GM19193 (cell line): ENCODE data around the gene WLS.

ENCODE experiments used
- POLR2A ChIP-seq: IDR thresholded peaks from 4 replicates; pipeline ENCODE4 v1.6.1; 2011; ENCODE audit not compliant: insufficient read depth, insufficient read length; ENCODE audit errors: extremely low read depth

The WLS gene

DNA sequence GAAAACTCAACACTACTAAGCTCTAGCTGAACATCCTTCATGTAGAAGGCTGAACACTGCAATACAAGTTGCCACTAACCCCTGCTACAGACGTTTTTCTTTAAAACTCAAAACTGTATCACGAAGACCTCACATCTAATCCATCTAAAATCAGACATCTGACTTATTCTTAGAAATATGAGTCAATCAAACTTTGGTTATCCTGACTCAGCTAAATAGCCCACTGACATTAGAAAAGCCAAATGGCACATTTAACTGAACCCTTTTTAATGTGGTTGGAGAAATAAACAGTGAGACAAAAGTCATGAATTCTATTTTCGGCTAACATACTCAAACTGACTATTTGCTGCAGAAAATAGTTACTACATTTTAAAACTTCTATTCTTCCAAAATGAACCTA is 35.6 kb downstream of the WLS start:
- no peak for TF ChIP-seq POLR2A

DNA sequence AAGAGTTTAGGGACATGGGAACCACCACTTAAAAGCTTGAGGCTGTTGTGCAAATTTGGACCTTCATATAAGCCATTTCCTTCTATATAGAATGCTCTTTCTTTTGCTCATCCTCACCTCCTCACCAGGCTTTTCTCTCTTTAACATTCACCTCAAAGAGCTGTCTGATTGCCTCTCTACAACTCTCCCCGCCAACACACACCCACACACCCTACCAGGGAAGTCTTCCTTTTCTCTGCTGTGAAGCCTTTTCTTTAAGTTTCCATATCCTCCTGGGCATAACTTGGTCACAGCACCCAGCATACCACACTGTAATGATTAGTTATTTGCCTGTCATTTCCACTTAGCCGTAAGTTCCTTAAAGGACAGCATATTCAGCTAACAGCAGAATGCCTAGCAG is 40.6 kb downstream of the WLS start:
- no peak for TF ChIP-seq POLR2A

DNA sequence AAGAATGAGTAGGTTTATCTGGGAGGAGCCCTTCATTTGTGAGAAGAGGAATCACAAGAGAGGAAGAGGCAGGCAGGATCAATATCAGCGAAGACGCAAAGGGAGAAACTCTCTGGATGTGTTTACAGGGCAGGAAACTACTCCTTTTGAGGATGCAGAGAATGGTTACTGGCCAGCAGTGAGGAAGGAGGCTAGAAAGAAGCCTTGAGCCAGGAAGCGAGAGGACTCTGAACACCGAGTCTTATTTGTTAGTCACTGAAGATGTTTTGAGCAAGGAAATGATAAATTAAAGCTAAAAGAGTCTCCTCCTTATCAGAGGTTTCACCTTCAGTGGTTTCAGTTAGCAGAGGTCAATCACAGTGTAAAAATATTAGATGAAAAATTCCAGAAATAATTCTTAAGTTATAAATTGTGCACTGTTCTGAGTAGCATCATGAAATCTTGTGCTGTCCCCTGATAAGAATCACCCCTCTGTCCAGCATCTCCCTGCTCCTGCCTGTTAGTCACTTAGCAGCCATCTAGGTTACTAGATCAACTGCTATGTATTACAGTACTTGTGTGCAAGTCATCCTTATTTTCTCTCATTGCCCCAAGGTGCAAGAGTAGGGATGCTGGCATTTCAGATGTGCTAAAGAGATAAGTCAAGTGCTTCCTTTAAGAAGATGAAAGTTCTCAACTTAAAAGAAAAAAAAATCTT is 43.5 kb downstream of the WLS start:
- TF ChIP-seq POLR2A, result no peak

DNA sequence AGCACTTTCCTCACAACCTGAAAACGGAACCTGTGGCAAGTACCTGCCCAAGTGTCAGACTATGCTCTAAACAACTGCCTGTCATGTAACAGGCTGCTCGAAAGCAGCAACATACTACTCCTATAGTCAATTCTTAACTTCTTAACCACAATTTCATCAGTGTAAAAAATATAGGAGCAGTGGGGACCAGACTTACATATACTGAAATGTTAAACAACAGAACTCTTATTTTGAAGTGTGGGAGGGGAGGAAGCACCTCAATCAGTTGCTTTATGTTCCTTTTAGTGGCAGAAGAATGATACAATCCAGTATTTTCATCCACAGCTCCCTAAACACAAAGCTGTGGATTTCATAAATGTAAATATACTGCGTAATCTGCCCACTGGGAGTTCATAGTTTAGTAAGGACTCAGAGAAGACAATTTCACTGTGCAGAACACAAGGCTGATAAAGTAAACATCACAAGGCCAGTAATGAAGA is 44.2 kb downstream of the WLS start:
- TF ChIP-seq POLR2A, result no peak

DNA sequence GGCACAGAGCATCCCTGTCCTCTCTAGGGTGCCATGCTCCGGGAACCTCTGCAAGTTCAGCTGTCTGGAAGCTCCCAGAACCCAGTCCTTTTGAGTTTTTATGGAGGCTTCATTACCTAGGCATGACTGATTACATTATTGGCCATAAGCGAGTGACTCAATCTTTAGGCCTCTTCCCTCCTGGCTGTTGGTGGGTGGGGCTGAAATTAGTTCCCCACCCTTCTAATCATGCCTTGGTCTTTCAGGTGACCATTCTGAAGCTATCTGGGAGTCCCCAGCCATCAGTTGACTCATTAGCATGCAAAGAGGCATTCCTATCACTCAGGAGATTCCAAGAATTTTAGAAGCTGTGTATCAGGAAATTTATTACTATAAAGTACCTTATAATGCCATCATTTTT is 46.6 kb downstream of the WLS start:
- TF ChIP-seq POLR2A, result no peak

DNA sequence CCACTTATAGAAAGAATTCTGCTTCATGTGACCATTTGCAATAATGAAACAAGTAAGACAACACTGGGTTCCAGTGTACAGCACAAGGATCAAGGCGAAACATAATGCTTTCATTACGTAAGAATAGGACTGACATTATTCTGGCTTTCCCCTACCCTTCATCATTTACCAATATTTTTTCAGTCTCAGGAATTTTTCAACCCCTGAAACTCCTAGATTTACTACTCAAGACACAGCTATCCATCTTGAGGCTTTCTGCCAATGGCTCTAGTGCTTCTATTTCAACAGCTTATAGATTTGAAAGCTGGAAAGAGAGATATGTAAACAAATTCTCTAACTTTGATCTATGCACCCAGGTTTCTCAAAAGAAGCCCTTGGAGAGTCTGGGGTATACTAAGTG is 48.4 kb downstream of the WLS start:
- TF ChIP-seq POLR2A, result no peak

DNA sequence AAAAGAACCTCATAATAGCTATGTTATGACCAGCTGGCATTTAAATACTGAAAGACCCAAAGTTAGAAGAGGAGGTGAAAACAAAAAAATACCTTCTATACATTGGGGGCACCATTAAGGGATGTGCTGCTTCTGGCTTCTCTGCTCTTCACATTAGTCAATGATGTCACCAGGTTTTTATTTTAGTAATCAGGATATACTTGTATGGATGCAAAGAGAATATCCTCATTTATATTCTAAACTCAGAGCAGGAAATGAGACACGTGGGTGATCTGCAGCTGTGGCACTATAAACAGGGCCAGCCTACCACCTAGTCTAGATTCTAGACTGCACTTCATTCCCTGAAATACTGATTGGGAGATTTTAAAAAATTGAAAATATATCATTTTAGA is 51.2 kb downstream of the WLS start:
- TF ChIP-seq POLR2A, result no peak

DNA sequence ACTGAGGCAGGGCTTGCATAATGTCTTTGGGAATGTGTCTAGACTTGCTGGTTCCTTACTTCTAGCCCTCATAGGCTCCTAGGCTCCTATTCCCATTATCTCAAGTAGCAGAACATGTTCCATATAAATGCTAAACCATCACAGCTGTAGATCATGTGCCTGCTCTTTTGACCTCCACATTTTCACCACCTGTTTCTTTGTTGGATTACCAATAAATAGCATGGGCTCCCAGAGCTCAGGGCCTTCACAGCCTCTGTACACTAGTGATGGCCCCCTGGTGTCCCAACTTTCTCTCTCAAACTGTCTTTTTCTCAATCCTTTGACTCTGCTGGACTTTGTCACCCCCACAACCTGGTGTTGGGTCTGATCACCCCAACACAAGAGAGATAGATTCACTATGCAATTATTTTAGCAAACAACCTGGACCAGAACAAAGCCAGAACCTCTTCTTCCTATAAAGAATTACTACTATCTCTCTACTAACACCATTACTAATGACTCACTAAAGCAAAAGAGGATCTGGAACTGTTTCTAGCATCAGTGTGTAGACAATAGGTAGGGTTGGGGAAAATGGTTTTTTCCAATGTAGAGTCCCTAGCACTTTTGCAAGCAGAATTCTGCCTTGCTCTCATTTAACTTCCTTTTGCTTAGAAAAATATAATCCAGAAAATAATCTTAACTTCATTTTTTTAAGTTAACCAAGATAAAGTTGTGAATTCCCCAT is 51.7 kb downstream of the WLS start:
- TF ChIP-seq POLR2A, result no peak

DNA sequence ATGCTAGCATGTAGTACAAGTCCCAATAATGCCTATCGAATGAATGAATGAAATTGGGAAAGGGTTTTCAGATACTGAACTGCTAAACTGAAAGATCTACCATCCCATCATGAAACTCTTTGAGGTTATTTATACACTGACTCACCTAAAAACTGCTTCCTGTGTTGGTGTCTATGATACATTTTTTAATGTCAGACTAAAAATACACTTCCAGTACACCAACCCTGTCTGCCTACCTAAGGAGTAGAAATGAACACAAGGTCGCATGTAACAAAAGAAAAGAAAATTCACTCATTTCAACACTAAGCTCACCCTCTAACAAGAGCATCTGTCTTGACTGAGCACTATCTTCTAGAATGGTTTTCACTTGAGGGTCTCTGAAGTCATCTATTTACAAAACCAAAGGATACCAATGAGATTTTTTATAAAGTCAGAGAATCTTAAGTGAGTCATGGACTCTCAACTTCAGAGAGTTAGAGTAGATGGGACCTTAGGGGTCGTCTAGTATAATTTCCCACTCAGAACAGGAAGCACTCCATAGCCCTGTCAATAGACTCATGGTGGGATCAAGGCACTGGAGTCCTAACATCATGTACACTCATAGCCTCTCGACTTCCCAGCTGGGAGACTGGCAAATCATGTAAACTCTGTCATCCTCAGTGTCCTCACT is 53.4 kb downstream of the WLS start:
- TF ChIP-seq POLR2A, result no peak

DNA sequence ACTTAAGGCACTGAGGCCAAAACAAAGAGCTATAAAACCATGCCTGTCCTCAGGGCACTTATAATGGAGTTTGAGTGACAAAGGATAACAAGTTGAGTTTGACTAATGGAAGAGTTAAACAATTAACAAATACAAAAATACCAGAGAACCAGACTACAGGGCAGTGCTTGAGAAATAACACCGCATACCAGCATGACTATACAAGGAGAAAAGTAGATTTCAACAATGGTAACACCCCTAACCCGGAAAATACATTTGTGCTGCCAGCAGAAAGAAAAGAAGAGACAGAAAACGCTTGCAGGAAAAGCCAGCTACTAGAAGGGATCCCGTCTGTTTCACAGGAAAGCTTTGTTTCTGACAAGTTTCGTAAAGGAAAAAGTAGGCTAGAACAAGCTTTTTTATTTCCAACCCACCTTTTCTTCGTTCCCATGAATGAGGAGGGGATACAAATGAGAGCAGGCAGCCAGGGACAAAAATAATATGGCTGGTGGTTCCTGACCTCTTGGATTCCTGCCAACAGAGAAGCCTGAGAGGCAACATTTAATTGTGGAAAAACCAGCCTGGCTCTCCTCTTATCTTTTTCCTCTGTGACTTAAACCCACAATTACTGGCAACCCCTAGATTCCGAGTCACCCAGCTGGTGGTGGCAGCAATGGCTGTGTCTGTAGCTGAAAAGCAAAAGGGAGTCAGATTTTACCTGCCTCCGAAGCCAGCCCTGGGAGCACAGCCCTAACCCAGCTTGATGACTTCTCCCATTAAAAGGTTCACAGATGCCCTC is 56.5 kb downstream of the WLS start:
- TF ChIP-seq POLR2A, result no peak

DNA sequence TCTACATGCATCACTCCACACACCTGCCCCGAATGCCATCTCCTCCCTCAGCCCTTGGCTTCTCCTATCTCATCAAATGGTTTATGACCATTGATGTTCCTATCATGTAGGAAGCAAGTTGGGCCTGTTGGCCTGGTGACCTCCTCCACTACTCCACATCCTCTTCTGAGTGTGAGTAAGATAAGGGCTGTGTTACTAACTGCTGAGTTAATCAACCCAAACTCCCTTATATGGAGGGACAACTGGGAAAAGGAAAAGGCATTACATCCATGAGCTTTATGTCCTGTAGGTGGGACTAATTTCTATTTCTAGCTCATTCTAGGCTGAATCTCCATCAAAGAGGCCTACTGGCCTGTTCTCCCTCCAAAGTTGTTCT is 57.6 kb downstream of the WLS start:
- no peak for TF ChIP-seq POLR2A

DNA sequence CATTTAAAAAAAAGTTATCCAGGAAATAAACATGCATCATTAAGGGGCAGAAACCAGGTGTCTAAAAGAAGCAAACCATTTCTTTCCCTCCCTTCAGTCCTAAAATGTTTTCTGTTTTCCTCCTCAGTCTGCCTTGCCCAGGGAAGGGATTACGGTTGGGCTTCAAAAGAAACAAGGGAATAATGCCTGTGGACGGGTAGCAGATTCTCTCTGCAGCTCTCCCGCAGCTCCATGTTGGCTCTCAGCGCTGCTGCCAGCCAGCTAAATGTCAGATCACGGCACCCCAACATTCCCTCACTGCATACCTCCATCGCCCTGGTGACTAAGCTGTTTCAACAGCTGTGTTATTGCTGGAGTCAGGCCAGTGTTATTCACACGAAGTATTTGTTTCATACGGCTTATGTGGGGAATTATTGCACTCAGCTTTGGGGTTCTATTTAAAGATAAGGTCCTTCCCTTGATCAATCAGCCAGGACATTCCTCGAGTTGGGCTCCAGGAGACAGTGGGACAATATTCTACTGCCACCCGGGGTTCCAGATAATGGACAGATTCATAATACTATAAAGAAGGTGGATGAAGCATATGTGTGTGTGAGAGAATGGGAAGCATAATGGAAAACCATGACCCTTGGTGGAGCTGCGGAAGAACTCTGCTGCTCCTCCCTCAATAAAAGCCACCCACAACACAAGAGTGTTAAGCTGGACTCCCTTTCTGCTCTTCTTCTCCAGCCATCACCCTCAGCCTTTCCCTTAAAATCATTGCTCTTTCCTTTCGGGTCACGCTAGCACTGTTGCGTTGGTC is 58.2 kb downstream of the WLS start:
- TF ChIP-seq POLR2A, result no peak

DNA sequence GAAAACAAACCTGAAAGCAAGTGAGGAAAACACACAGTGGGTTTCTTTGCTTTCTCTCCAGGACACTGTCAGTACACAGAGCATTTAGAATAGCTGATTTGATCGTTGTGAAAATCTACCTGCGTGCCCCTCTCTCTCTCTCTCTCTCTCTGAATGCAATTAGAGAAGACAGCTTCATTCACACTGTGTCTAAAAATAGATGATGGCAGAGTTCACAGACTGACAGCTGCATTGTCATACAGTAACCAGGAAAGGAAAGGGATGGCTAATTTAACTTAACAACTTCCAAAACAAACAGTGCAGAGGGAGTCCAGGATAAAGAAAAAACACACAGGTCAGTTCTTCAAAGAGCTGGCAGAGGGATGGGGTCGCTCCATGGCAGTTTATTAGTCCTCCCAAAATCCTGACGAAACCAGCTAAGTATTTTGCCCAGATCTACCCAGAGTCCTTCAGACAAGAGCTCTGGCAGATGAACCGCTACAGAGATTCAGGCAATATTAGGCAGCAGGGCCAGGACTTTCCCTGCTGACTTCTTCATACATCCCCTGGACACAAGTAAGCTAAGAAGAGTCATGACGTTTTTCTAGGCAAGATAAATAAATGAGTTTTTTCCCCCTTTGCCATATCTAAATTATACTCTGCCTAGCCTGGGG is 58.9 kb downstream of the WLS start:
- no peak for TF ChIP-seq POLR2A

DNA sequence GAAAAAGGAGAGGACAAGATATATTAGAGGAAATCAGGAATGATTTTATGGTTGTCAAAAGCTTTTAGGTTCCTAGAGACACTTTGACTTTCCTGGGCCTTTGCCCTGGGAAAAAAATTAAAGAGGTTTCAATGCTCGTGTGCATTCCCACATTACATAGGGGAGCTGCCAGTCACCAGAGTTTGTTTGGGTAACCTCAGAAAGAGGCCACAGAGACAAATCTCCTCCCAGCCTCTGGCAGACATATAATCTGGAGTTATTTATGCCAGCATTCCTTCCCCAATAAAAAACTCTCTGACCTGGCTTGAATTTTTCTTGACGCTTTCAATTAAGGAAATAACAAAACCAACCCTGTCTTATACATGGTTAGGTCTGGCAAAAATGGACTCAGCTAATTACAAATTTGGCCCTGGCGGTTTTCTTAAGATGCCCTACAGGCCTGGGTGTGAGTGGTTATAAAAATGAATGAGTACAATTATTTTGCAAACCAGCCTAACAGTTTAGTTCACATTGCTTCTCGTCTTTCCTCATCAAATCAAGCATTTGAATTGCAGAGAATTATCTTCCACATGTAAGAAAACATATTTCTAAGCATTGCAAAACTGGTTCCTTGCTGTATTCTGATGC is 63.7 kb downstream of the WLS start:
- TF ChIP-seq POLR2A, result no peak

DNA sequence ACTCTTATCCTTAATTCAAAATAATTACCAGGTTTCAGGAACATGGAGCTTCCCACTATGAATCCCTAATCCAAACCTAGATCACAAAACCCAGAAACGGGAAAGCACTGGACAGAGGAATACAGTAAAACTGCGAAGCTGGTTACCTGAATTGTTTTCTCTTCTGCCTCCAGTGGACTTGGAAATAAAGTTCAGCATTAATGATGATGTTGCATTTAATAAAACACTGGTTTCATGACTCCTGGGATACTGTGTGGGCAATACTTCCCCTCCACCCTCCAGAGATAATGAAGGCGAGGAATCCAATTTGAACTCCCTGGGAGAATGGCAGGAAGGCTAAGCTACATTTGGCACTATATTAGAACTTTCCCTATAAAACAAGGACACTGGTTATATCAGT is 65.1 kb downstream of the WLS start:
- TF ChIP-seq POLR2A, result no peak
